ENCODE results near the gene ANKRD13A.

- TF ChIP-seq CTCF (IDR thresholded peaks at IDR 0.05) (no peak), POLR2A (IDR thresholded peaks at IDR 0.05) (no peak)
Measured at GRCh38 chr12:109950625-109951024, 48.6 kb upstream of the ANKRD13A start.
